ENCODE data around the gene ARRB2.
"Not testable (repeated sequence)": the region's sequence is repeated elsewhere in the genome, so short reads cannot be mapped to it uniquely, and the experiment has no call there.

Gene ARRB2

GRCh38 chr17:4712526-4712925, 2.1 kb downstream of the ARRB2 start:
- no peak for TF ChIP-seq CTCF (IDR thresholded peaks at IDR 0.05)
- Histone ChIP-seq H3K27ac (peak overlapping the region in 1 of 2 donors; percentile 92), H3K4me3 (peak overlapping the region; percentile 85)
- DNase-seq (ENCODE audit: low spot score), result no peak

GRCh38 chr17:4714340-4715062, 4.1 kb downstream of the ARRB2 start:
- not testable (repeated sequence) for DNase-seq (ENCODE audit: low spot score); H3K4me3 ChIP-seq; H3K27ac ChIP-seq

- Histone ChIP-seq H3K4me3 (no peak overlapping the region), H3K27ac (no peak overlapping the region)
- TF ChIP-seq CTCF (IDR thresholded peaks at IDR 0.05), result no peak
- no peak for DNase-seq (ENCODE audit: low spot score)
Measured at GRCh38 chr17:4715063-4715744, 4.8 kb downstream of the ARRB2 start.

GRCh38 chr17:4716081-4716480, 5.6 kb downstream of the ARRB2 start:
- Histone ChIP-seq H3K4me3 (no peak overlapping the region), H3K27ac (no peak overlapping the region)
- no peak for TF ChIP-seq CTCF (IDR thresholded peaks at IDR 0.05)
- no peak for DNase-seq (ENCODE audit: low spot score)

GRCh38 chr17:4717791-4718190, 7.4 kb downstream of the ARRB2 start:
- no peak for TF ChIP-seq CTCF (IDR thresholded peaks at IDR 0.05)
- no peak overlapping the region for H3K4me3 ChIP-seq
- no peak overlapping the region for H3K27ac ChIP-seq

GRCh38 chr17:4718276-4718675, 7.8 kb downstream of the ARRB2 start:
- no peak overlapping the region for H3K4me3 ChIP-seq
- no peak for DNase-seq (ENCODE audit: low spot score)

More at GRCh38 chr17:4717791-4718190, 7.4 kb downstream of the ARRB2 start:
- no peak for DNase-seq (ENCODE audit: low spot score)

GRCh38 chr17:4719146-4719545, 8.7 kb downstream of the ARRB2 start:
- no peak overlapping the region for H3K27ac ChIP-seq
- no peak overlapping the region for H3K4me3 ChIP-seq
- no peak for TF ChIP-seq CTCF (IDR thresholded peaks at IDR 0.05)
- DNase-seq (ENCODE audit: low spot score), result no peak

More at GRCh38 chr17:4718276-4718675, 7.8 kb downstream of the ARRB2 start:
- H3K27ac ChIP-seq, result no peak overlapping the region
- no peak for TF ChIP-seq CTCF (IDR thresholded peaks at IDR 0.05)

Measured in coronary artery (tissue), 2 donors.